Spleen (tissue), 7 donors: ENCODE measurements around the gene FURIN.
"Not testable (repeated sequence)": the region's sequence is repeated elsewhere in the genome, so short reads cannot be mapped to it uniquely, and the experiment has no call there.

Experiments used
- CTCF ChIP-seq, 11 experiments: fragments of 200-600 bp in 7 of 11; fragments of 450-650 bp in 4 of 11; sonication (generic) in 4 of 11; IDR thresholded peaks in 8 of 11; conservative IDR thresholded peaks in 3 of 11; 1 replicate in 7 of 11; 2 replicates in 4 of 11; pipeline versions ENCODE4 v1.4.0 to v1.8.0; 2016 to 2021; ENCODE audit warnings: antibody characterized with exemption in 11 of 11, inconsistent platforms in 4 of 11, mild to moderate bottlenecking in 1 of 11
- POLR2A ChIP-seq, 3 donors: fragments of 450-650 bp; IDR thresholded peaks; one replicate each; pipeline ENCODE4 v1.5.1; 2017; ENCODE audit warnings: antibody characterized with exemption in 3 of 3, mild to moderate bottlenecking in 1 of 3
- POLR2AphosphoS5 ChIP-seq, 3 donors: sonication (generic); formaldehyde crosslinking; IDR thresholded peaks; one replicate each; pipeline ENCODE4 v1.5.1; 2017; ENCODE audit warnings: antibody characterized with exemption in 3 of 3
- donor health status: DM: no; HTN: no; CAD: no; lungs with moderate emphysema.
- donor health status: DM: no; HTN: no; CAD: no.
- donor health status: DM: no; HTN: no; CAD: no.

GRCh38 chr15:90926766-90927165 is 58.4 kb downstream of the FURIN start:
- TF ChIP-seq CTCF (IDR thresholded peaks at IDR 0.05 in 8 of 11, conservative IDR thresholded peaks at IDR 0.05 in 3 of 11); POLR2A (IDR thresholded peaks at IDR 0.05); POLR2AphosphoS5 (IDR thresholded peaks at IDR 0.05): not testable (repeated sequence)
